ENCODE results near the gene FCER2. TPM values are rescaled to one million over a fixed set of nuclear protein-coding genes. Genes with fewer than 3 reads are reported as not detected.

FCER2 gene, protein sequence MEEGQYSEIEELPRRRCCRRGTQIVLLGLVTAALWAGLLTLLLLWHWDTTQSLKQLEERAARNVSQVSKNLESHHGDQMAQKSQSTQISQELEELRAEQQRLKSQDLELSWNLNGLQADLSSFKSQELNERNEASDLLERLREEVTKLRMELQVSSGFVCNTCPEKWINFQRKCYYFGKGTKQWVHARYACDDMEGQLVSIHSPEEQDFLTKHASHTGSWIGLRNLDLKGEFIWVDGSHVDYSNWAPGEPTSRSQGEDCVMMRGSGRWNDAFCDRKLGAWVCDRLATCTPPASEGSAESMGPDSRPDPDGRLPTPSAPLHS
- total RNA-seq (2021) (0.37 to 0.48 TPM (median 0.46 TPM) in 3 replicates), Bru-seq, nascent RNA (percentile 8 among the genes with signal in this experiment)
- long read RNA-seq, experiment 1: 0 reads
- long read RNA-seq, experiment 2: 0 reads
- long read RNA-seq, experiment 3: 0 reads

- POLR2A ChIA-PET: no interaction called here
- no peak for DNase-seq (ENCODE audit: low spot score)
- TF ChIP-seq IRF1 (CRISPR knock-in tag; IDR thresholded peaks at IDR 0.05) (no peak), ZBTB43 (CRISPR knock-in tag; IDR thresholded peaks at IDR 0.05) (no peak), PRDM15 (CRISPR knock-in tag; IDR thresholded peaks at IDR 0.05) (no peak), E2F1 (CRISPR knock-in tag; IDR thresholded peaks at IDR 0.05) (no peak), FOXJ3 (CRISPR knock-in tag; IDR thresholded peaks at IDR 0.05; ENCODE audit: borderline replicate concordance) (no peak), NFATC4 (CRISPR knock-in tag; IDR thresholded peaks at IDR 0.05) (no peak), AFF4 (CRISPR knock-in tag; IDR thresholded peaks at IDR 0.05; ENCODE audit: borderline replicate concordance) (no peak), CTCF (IDR thresholded peaks at IDR 0.05) (no peak), SP1 (CRISPR knock-in tag; conservative IDR thresholded peaks at IDR 0.05) (no peak), NR3C1 (CRISPR knock-in tag; conservative IDR thresholded peaks at IDR 0.05; ENCODE audit: low read depth) (no peak)
- TF ChIP-seq, protein P1, sequence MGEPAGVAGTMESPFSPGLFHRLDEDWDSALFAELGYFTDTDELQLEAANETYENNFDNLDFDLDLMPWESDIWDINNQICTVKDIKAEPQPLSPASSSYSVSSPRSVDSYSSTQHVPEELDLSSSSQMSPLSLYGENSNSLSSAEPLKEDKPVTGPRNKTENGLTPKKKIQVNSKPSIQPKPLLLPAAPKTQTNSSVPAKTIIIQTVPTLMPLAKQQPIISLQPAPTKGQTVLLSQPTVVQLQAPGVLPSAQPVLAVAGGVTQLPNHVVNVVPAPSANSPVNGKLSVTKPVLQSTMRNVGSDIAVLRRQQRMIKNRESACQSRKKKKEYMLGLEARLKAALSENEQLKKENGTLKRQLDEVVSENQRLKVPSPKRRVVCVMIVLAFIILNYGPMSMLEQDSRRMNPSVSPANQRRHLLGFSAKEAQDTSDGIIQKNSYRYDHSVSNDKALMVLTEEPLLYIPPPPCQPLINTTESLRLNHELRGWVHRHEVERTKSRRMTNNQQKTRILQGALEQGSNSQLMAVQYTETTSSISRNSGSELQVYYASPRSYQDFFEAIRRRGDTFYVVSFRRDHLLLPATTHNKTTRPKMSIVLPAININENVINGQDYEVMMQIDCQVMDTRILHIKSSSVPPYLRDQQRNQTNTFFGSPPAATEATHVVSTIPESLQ (CRISPR knock-in tag; IDR thresholded peaks at IDR 0.05): no peak
- TF ChIP-seq, protein P2, sequence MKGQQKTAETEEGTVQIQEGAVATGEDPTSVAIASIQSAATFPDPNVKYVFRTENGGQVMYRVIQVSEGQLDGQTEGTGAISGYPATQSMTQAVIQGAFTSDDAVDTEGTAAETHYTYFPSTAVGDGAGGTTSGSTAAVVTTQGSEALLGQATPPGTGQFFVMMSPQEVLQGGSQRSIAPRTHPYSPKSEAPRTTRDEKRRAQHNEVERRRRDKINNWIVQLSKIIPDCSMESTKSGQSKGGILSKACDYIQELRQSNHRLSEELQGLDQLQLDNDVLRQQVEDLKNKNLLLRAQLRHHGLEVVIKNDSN (CRISPR knock-in tag; IDR thresholded peaks at IDR 0.05): no peak
- TF ChIP-seq, protein P3, sequence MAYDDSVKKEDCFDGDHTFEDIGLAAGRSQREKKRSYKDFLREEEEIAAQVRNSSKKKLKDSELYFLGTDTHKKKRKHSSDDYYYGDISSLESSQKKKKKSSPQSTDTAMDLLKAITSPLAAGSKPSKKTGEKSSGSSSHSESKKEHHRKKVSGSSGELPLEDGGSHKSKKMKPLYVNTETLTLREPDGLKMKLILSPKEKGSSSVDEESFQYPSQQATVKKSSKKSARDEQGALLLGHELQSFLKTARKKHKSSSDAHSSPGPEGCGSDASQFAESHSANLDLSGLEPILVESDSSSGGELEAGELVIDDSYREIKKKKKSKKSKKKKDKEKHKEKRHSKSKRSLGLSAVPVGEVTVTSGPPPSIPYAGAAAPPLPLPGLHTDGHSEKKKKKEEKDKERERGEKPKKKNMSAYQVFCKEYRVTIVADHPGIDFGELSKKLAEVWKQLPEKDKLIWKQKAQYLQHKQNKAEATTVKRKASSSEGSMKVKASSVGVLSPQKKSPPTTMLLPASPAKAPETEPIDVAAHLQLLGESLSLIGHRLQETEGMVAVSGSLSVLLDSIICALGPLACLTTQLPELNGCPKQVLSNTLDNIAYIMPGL (CRISPR knock-in tag; IDR thresholded peaks at IDR 0.05): no peak
Observed at GRCh38 chr19:7701654-7702457, at the start of gene FCER2. Gene FCER2, minus strand, starts transcription at chr19:7702131. Its CDS starts 2,371 bp downstream, at chr19:7699760.

More at GRCh38 chr19:7701654-7702457, at the start of gene FCER2:
- peaks cover 23% of the 10 kb centered on the region for H3K4me1 Mint-ChIP-seq
- H3K4me3 Mint-ChIP-seq: no peak within 1 kb of the TSS
- no peaks in the 10 kb centered on the region for H3K9me3 Mint-ChIP-seq
- ATAC-seq: no peak
- no peaks in the 10 kb centered on the region for H3K36me3 Mint-ChIP-seq
- CTCF ChIA-PET: interaction anchor here (1.0 kb wide), 1 partner anchor 21 kb away, joined by 4 read pairs; the partner anchor contains the start of gene TRAPPC5
- no peak within 1 kb of the TSS for H3K27ac Mint-ChIP-seq
- peaks cover 18% of the 10 kb centered on the region for H3K27me3 Mint-ChIP-seq (ENCODE audit: low read depth)

All from WTC11 (cell line).